Measurements from ENCODE around the gene NRROS.

Gene NRROS

DNA sequence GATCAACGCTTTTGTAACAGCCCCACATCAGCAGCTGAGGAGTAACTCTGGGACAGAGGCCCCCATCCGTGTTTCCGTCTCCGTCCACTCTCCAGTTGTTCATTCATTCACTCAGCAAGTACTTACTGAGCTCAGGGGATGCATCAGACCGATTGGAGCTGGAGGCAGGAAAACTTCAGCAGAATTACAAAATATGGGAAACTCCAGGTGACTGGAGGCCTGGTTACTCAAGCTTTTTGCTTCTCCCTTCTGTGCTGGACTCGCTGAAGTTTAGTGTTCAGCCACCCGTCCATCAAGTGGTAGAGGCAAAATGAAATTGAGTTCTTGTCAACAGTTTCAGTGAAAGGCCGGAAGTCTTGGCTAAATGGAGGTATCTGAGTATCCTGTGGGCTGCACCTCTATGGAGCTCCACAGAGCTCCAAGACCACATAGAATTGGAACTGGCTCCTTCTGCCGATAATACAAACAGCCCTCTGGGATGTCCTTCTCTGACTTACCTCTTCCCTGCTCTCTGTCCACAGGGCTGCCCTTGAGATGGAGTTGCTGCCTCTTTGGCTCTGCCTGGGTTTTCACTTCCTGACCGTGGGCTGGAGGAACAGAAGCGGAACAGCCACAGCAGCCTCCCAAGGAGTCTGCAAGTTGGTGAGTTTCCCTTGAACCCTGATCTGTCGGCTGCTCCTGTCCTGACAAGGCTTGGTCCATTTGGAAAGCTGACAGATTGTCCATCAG lies 14.7 kb downstream of the NRROS start:
- H3K4me3 ChIP-seq (ENCODE audit: low read depth, low read length): no peak overlapping the region
- no peak for DNase-seq (ENCODE audit: low read depth)
- TF ChIP-seq MAX (IDR thresholded peaks at IDR 0.05; ENCODE audit: low read depth, low read length) (no peak), MYC (IDR thresholded peaks at IDR 0.05; ENCODE audit: low read depth, low read length) (no peak), POLR2A (IDR thresholded peaks at IDR 0.05; ENCODE audit: extremely low read depth, insufficient read length) (no peak)
- TF ChIP-seq, protein P1, sequence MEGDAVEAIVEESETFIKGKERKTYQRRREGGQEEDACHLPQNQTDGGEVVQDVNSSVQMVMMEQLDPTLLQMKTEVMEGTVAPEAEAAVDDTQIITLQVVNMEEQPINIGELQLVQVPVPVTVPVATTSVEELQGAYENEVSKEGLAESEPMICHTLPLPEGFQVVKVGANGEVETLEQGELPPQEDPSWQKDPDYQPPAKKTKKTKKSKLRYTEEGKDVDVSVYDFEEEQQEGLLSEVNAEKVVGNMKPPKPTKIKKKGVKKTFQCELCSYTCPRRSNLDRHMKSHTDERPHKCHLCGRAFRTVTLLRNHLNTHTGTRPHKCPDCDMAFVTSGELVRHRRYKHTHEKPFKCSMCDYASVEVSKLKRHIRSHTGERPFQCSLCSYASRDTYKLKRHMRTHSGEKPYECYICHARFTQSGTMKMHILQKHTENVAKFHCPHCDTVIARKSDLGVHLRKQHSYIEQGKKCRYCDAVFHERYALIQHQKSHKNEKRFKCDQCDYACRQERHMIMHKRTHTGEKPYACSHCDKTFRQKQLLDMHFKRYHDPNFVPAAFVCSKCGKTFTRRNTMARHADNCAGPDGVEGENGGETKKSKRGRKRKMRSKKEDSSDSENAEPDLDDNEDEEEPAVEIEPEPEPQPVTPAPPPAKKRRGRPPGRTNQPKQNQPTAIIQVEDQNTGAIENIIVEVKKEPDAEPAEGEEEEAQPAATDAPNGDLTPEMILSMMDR (IDR thresholded peaks at IDR 0.05; ENCODE audit: low read depth, low read length): no peak

DNA sequence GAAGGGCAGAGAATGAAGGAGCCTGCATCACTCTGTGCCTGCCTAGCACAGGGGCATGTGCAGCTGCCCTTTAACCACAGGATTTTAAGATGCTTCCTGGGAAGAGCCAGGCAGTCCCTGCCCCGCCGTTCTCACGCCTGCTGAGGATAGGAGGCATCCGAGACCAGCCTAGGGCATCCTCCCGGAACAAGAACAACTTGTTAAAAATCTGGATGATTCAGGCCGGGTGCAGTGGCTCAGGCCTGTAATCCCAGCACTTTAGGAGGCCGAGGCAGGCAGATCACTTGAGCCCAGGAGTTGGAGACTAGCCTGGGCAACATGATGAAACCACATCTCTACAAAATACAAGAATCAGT lies 15.2 kb downstream of the NRROS start:
- DNase-seq (ENCODE audit: low read depth): no peak
- H3K4me3 ChIP-seq (ENCODE audit: low read depth, low read length): no peak overlapping the region
- no peak for TF ChIP-seq MYC (IDR thresholded peaks at IDR 0.05; ENCODE audit: low read depth, low read length)
- TF ChIP-seq MAX (IDR thresholded peaks at IDR 0.05; ENCODE audit: low read depth, low read length): no peak
- TF ChIP-seq, protein P1 (IDR thresholded peaks at IDR 0.05; ENCODE audit: low read depth, low read length): no peak
- TF ChIP-seq POLR2A (IDR thresholded peaks at IDR 0.05; ENCODE audit: extremely low read depth, insufficient read length): no peak

GRCh38 chr3:196655496-196655895 lies 16.0 kb downstream of the NRROS start:
- no peak for DNase-seq (ENCODE audit: low read depth)
- no peak overlapping the region for H3K4me3 ChIP-seq (ENCODE audit: low read depth, low read length)
- TF ChIP-seq MYC (IDR thresholded peaks at IDR 0.05; ENCODE audit: low read depth, low read length) (no peak), MAX (IDR thresholded peaks at IDR 0.05; ENCODE audit: low read depth, low read length) (no peak), POLR2A (IDR thresholded peaks at IDR 0.05; ENCODE audit: extremely low read depth, insufficient read length) (no peak)
- TF ChIP-seq, protein P1 (IDR thresholded peaks at IDR 0.05; ENCODE audit: low read depth, low read length): no peak

DNA sequence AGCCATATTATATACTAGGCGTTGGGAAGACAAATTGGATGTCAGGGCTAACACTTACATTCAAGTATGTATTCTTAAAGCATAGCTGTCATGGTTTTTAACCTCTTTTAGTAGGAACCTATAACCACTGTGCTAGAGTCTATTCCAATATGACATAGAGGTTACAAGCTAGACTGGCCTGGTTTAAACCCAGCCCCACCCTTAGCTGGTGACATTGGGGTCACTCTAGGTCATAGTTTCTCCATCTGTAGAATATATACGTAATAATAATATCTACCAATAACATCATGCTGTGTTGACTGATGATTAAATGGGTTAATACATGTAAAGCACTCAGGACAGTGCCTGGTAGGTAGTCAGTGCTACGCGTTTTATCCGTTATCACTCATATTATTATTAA lies 16.7 kb downstream of the NRROS start:
- no peak overlapping the region for H3K4me3 ChIP-seq (ENCODE audit: low read depth, low read length)
- DNase-seq (ENCODE audit: low read depth): no peak
- no peak for TF ChIP-seq MYC (IDR thresholded peaks at IDR 0.05; ENCODE audit: low read depth, low read length)
- TF ChIP-seq POLR2A (IDR thresholded peaks at IDR 0.05; ENCODE audit: extremely low read depth, insufficient read length): no peak
- no peak for TF ChIP-seq MAX (IDR thresholded peaks at IDR 0.05; ENCODE audit: low read depth, low read length)
- TF ChIP-seq, protein P1 (IDR thresholded peaks at IDR 0.05; ENCODE audit: low read depth, low read length): no peak

DNA sequence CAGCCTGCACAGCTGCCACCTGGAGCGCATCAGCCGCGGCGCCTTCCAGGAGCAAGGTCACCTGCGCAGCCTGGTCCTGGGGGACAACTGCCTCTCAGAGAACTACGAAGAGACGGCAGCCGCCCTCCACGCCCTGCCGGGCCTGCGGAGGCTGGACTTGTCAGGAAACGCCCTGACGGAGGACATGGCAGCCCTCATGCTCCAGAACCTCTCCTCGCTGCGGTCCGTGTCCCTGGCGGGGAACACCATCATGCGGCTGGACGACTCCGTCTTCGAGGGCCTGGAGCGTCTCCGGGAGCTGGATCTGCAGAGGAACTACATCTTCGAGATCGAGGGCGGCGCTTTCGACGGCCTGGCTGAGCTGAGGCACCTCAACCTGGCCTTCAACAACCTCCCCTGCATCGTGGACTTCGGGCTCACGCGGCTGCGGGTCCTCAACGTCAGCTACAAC lies 20.4 kb downstream of the NRROS start:
- H3K4me3 ChIP-seq (ENCODE audit: low read depth, low read length): no peak overlapping the region
- DNase-seq (ENCODE audit: low read depth): no peak
- no peak for TF ChIP-seq MYC (IDR thresholded peaks at IDR 0.05; ENCODE audit: low read depth, low read length)
- TF ChIP-seq, protein P1 (IDR thresholded peaks at IDR 0.05; ENCODE audit: low read depth, low read length): no peak

Measured in NB4 (cell line).